GM21423 (cell line): ENCODE measurements around the gene SLC7A10.
"Not testable (repeated sequence)": the region's sequence is repeated elsewhere in the genome, so short reads cannot be mapped to it uniquely, and the experiment has no call there.

Source experiments
- ATAC-seq: cut with Tn5 transposase; IDR thresholded peaks from one replicate; pipeline ENCODE4 v1.9.1; 2021; ENCODE audit warnings: mild to moderate bottlenecking, moderate library complexity; ENCODE audit not compliant: unreplicated experiment

SLC7A10 gene

GRCh38 chr19:33239223-33239975, 13.7 kb upstream of the SLC7A10 start:
- no peak for ATAC-seq

GRCh38 chr19:33238481-33239149, 13.0 kb upstream of the SLC7A10 start:
- no peak for ATAC-seq

GRCh38 chr19:33236696-33237390, 11.2 kb upstream of the SLC7A10 start:
- no peak for ATAC-seq

DNA sequence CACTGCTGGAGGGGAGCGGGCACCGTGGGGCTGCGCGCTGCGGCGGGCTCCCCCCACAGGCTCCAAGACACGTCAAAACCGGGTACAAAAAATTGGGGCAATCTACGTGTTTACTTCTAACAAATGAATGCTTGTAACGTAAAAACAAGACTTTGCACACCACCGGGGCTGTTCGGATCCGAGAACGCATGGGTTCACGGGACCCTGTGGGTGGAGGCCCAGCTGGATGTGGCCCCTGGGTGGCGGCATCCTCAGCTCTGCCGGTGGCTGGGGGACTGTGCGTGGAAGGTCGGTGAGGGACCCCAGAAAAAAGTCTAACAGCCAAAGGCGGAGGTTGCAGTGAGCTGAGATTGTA, 10.3 kb upstream of the SLC7A10 start:
- no peak for ATAC-seq

DNA sequence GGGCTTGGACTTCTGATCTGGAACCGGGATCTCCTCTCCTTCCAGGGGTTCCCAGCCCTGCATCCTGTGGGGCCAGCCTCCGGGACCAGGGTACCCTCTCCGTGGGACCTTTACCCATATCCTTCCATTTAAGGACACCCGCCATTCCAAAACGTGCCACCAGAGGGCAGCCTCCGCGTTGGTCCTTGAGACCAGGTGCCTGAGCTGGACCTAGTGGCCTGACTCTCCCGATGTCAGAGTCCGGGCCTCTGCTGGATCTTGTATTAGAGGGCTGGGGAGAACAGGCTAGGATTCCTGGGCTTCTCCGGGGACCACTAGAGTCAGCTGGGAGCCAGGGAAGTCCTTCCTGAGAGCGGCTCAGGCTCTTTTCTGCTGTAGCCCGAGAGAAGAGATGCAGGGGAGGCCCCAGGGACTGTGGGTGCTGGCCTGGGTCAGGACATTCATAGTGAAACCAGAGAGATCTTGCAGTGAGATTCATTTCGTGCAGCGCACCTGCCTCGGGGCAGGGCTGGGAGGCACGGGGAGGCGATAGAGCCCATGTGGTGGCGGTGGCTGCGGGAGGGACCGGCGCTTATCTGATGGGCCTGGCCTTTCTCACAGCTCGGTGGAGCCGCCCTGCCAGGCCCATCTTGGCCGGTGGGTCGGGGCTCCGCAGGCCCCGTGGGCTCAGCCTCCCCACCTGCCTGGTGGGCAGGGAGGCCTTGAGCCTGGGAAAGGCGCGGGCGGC, 9.8 kb upstream of the SLC7A10 start:
- peak; percentile 79 for ATAC-seq

DNA sequence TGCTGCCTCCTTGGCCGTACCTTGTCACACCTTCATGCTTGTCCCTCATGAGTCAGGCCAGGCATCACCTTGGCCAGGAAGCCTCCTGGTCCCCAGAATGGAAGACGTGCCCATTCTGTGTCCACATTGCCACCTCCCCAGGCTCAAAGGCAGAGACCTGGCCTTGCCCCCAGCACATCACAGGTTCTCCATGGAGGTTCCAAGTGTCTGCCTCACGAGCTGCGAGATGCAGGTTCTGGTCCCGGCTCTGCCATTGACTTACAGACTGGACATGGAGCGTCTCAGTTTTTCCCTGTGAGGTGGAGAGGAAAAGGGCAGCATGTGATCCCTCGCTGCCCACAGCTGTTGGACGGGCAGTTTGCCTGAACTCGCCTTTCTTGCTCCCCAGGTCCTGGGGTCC, 9.1 kb upstream of the SLC7A10 start:
- no peak for ATAC-seq

DNA sequence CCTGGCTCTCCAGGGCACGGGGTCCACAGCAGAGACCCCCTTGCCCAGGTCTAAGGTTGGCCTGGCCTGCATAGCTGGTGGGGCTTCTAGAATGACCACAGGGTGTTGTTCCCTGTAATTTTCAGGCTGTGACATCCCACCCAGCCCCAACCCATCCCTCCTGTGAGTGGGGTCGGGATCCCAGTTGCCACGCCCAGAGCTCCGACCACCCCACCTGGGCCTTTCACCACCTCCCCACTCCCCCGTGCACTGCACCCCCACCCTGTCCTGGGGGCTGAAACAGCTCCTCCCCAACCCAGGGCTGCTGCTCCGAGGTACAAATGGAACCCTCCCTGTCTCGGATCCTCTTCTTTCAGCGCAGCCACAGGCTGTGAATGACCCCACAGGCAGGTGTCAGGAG, 8.4 kb upstream of the SLC7A10 start:
- ATAC-seq: no peak

DNA sequence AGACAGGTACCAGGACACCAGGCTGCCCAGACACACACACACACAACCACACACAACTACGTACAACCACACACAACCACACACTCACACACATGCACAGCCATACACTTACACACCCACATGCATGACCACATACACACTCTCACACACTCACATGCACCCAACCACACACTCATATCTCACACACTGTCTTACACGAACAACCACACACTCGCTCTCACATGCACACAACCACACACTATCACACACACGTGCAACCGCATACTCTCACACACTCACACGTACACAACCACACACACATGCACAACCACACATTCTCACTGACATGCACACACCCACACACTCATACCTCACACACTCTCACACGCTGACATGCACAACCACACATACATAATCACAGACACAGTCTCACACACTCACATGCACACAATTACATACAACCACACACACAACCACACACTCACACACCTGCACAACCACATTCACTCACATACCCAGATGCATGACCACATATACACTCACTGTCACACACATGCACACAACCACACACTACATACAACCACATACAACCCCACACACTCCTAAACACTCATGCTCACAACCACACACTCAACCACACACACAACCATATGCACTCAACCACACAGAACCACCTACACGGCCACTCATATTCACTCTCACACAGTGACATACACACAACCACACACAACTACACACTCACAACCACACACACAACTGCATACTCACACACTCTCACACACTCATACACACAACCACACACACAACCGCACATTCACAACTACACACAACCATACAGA, 7.6 kb upstream of the SLC7A10 start:
- no peak for ATAC-seq

DNA sequence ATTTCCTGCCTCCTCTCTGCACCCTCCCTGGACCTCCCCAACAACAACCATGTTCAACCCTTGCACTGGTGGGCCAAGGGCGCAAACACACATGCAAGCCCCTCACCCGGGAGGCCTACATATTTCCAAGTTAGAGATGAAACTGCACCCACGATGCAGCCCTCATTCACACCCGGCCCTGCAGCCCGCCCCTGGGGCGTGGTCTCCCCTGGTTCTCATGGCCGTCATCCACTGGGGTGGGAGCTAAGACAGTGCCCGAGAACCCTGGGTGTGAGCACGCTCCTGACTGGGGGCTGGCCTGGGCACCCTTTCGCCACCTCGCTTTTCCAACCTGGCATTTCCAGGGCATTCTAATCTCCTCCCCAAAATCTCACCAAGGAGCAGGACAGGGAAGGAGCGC, 7.0 kb upstream of the SLC7A10 start:
- ATAC-seq: no peak

GRCh38 chr19:33231511-33231910, 5.9 kb upstream of the SLC7A10 start:
- no peak for ATAC-seq

- ATAC-seq: no peak
Measured at GRCh38 chr19:33229962-33230361, 4.3 kb upstream of the SLC7A10 start.

DNA sequence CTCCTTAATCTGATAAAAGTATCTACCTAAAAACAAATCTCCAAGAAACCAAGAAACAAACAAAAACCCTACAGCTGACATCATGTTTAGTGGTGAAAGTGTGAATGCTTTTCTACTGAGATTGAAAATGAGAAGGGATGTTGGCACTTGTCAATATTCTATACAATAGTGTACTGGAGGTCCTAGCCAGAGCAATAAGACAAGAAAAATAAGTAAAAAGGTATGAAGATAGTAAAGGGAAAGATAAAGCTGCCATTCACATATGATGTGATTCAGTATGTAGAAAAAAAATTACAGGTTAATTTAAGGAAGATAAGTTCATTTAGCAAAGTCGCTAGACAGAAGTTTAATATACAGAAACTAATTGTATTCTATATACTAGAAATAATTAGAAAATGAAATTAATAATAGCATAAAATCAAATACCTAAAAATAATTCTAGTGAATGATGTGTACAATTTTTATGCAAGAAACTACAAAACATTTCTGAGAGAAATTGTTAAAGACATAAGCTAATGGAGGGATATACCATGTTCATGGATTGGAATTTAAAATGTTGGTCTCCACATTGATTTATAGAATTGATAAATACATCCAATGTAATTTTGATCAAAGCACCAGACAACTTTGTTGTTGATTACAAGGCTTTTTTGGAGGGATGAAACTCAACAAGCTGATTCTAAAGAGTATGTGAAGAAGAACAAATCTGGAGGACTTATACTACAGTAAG, 2.4 kb upstream of the SLC7A10 start:
- ATAC-seq: no peak

DNA sequence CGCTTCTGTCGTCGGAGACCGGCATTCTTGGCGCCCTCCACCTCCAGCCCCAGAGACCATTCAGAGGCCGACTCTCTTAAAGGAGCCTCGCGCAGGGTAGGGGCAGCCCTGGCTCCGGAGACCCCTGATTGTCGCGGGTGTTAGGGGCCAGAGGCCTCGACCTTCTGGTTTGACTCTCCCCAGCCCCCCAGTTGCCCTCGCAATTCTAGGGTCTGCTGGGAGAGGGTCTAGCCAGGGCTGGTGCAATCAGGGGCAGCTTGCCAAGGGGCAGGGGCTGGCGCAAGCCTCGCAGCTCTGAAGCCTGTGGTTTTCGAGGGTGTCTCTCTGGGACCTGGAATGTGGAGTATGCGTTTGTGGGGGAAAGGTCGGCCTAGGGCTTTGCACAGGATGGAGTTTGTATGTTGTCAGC, 1.6 kb upstream of the SLC7A10 start:
- no peak for ATAC-seq

GRCh38 chr19:33226550-33227241, 1.0 kb upstream of the SLC7A10 start:
- ATAC-seq: no peak

- no peak for ATAC-seq
Measured at GRCh38 chr19:33224694-33225457, 774 bp downstream of the SLC7A10 start.

DNA sequence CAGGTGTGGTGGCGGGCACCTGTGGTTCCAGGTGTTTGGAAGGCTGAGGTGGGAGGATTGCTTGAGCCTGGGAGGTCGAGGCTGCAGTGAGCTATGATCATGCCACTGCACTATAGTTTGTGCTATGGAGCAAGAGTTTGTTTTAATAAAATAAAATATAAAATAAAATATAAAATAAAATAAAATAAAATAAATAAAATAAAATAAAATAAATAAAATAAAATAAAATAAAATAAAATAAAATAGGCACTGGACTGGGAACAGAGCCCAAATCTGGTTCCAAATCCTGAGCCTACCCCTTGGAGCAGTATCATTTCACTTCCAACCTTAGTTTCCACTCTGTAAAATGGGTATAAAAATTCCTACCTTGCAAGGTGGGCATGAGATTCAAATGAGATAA, 3.4 kb downstream of the SLC7A10 start:
- ATAC-seq: not testable (repeated sequence)

- ATAC-seq: no peak
Measured at GRCh38 chr19:33221638-33222037, 4.0 kb downstream of the SLC7A10 start.

GRCh38 chr19:33220735-33221134, 4.9 kb downstream of the SLC7A10 start:
- ATAC-seq: no peak

- no peak for ATAC-seq
Measured at GRCh38 chr19:33220115-33220514, 5.5 kb downstream of the SLC7A10 start.
